CD4-positive, alpha-beta memory T cell (primary cell): Measurements from ENCODE around the gene TMEM170B. TPM values are rescaled to one million over a fixed set of nuclear protein-coding genes. Genes with fewer than 3 reads are reported as not detected.
"Not testable (repeated sequence)": the region's sequence is repeated elsewhere in the genome, so short reads cannot be mapped to it uniquely, and the experiment has no call there.

ENCODE experiments used
- CTCF ChIA-PET: fragments of 350-600 bp; sonication (Branson Sonifier 250); formaldehyde crosslinking; loops from one replicate; lab custom pipeline; 2021; ENCODE audit warnings: inconsistent platforms; ENCODE audit not compliant: partially characterized antibody; lab: Charles Lee
- POLR2A ChIA-PET: fragments of 350-600 bp; sonication (Branson Sonifier 250); formaldehyde crosslinking; loops from one replicate; lab custom pipeline; 2021; ENCODE audit not compliant: partially characterized antibody; lab: Charles Lee
- DNase-seq, 5 donors: peaks; one replicate each; pipeline versions ENCODE4 v3.0.0 to v3.0.0-alpha.2; 2020 to 2022; ENCODE audit warnings: mixed read lengths in 1 of 5
- H3K27ac ChIP-seq: one replicate; pipeline ENCODE4 v1.7.0; 2013; ENCODE audit warnings: low read depth, low read length
- H3K27me3 ChIP-seq: 2 replicates; pipeline ENCODE4 v1.7.0; 2013; ENCODE audit warnings: mild to moderate bottlenecking, low read length, moderate library complexity; ENCODE audit not compliant: insufficient read depth
- H3K36me3 ChIP-seq: 2 replicates; pipeline ENCODE4 v1.7.0; 2013; ENCODE audit warnings: mild to moderate bottlenecking, low read length, moderate library complexity; ENCODE audit not compliant: insufficient read depth
- H3K4me1 ChIP-seq: 2 replicates; pipeline ENCODE4 v1.7.0; 2013; ENCODE audit warnings: mild to moderate bottlenecking, low read length, moderate library complexity; ENCODE audit not compliant: insufficient read depth
- H3K4me3 ChIP-seq, 2 donors: one replicate each; pipeline ENCODE4 v1.7.0; 2013; ENCODE audit warnings: low read length in 2 of 2, mild to moderate bottlenecking in 1 of 2
- H3K9me3 ChIP-seq, 2 donors: one replicate each; pipeline ENCODE4 v1.7.0; 2013; ENCODE audit warnings: low read length in 2 of 2, control low read depth in 1 of 2; ENCODE audit not compliant: control insufficient read depth in 1 of 2
- H3K27ac Mint-ChIP-seq, 7 donors: one replicate each; pipeline ENCODE4 v1.8.0; 2020 to 2021; ENCODE audit warnings: mixed read lengths in 7 of 7, mild to moderate bottlenecking in 6 of 7, inconsistent platforms in 3 of 7, moderate library complexity in 3 of 7
- H3K27me3 Mint-ChIP-seq, 2 donors: one replicate each; pipeline ENCODE4 v1.8.0; 2020 to 2021; ENCODE audit warnings: mixed read lengths in 2 of 2
- H3K36me3 Mint-ChIP-seq, 2 donors: one replicate each; pipeline ENCODE4 v1.8.0; 2020 to 2021; ENCODE audit warnings: mixed read lengths in 2 of 2, inconsistent platforms in 1 of 2, mild to moderate bottlenecking in 1 of 2
- H3K4me1 Mint-ChIP-seq, 4 donors: one replicate each; pipeline ENCODE4 v1.8.0; 2020 to 2021; ENCODE audit warnings: mixed read lengths in 4 of 4, mild to moderate bottlenecking in 1 of 4
- H3K4me3 Mint-ChIP-seq, 8 donors: one replicate each; pipeline ENCODE4 v1.8.0; 2020 to 2021; ENCODE audit warnings: mixed read lengths in 8 of 8, mild to moderate bottlenecking in 7 of 8, moderate library complexity in 6 of 8, inconsistent platforms in 3 of 8
- H3K9me3 Mint-ChIP-seq, 8 donors: one replicate each; pipeline ENCODE4 v1.8.0; 2020 to 2021; ENCODE audit warnings: mixed read lengths in 8 of 8, mild to moderate bottlenecking in 5 of 8, inconsistent platforms in 3 of 8, moderate library complexity in 1 of 8
- intact Hi-C: fragments of 100-400 bp; cut with micrococcal nuclease; formaldehyde crosslinking; loops from one replicate; pipeline ENCODE4 v1.15.1; 2023
- polyA plus RNA-seq, 2 donors: library from polyadenylated mRNA; unstranded; fragments of 300-500 nt; fragmentation: Illumina TruSeq; gene quantifications; one replicate each; pipeline ENCODE4 v1.2.3, GENCODE V29; 2021
- total RNA-seq, 2 experiments: library from RNA; stranded (reverse); gene quantifications; one replicate each; pipeline ENCODE4 v1.2.3, GENCODE V29; 2021

TMEM170B gene
- total and polyA plus RNA-seq, 4 experiments from 2014 or later, result 0.08 to 2.1 (median 1.2) TPM

DNA sequence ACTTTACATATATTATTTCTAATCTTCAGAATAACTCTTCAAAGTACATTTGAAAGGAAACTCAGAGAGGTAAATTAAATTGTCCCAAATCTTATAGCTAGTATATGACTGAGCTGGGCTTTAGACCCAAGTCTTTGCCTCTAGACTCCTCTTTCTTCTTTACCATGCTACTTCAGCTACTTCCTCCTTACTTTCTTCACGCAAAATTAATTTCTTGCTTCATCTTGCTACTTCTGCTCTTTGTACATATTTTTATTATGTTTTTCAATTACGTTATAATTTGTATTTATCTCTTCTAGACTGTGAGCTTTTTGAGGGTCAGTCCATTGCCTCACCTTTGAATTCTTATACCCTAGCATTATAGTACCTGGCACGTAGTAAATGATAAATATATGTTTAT, 5.3 kb downstream of the TMEM170B start:
- CTCF ChIA-PET, result no interaction called here
- H3K9me3 ChIP-seq, result no peaks in the 10 kb centered on the region
- Mint-ChIP-seq H3K4me3 (no peak overlapping the region), H3K9me3 (peaks cover 0 to 2% (median 0%) of the 10 kb centered on the region in 8 donors), H3K36me3 (no peaks in the 10 kb centered on the region), H3K27ac (no peak overlapping the region), H3K4me1 (peaks cover 4 to 14% (median 6%) of the 10 kb centered on the region in 4 donors), H3K27me3 (peaks cover 2% of the 10 kb centered on the region in 2 donors)
- H3K36me3 ChIP-seq, result no peaks in the 10 kb centered on the region
- no peak for DNase-seq
- H3K4me1 ChIP-seq, result peaks cover 5% of the 10 kb centered on the region
- no peaks in the 10 kb centered on the region for H3K27me3 ChIP-seq
- POLR2A ChIA-PET, result no interaction called here
- H3K4me3 ChIP-seq, result no peak overlapping the region
- no peak overlapping the region for H3K27ac ChIP-seq
- intact Hi-C loops, result no loop called here

DNA sequence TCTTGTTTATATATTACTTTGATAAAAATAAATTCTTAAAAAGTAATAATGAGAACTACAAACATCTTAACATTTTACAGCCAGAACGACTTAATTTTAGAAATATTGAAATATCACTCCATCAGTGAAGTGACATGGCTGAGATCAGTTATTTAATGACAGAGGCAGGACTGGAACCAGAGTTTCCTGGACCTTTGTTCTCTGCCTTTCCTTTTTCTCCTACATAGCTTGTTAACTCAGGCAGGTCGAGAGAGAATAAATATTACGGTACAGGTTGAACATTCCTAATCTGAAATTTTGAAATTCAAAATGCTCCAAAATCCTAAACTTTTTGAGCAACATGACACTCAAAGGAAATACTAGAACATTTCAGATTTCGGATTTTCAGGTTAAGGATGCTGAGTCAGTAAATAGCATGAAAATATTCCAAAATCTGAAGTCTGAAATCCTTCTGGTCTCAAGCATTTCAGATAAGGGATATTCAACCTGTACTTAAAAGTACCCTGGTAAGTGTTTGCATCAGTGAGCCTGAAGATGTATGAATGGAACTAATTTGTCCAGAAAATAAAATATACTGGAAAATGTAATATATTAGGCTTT, 6.5 kb downstream of the TMEM170B start:
- H3K27ac ChIP-seq, result no peak overlapping the region
- Mint-ChIP-seq H3K9me3 (peaks cover 0 to 2% (median 0%) of the 10 kb centered on the region in 8 donors), H3K36me3 (no peaks in the 10 kb centered on the region), H3K4me3 (no peak overlapping the region), H3K27ac (no peak overlapping the region), H3K4me1 (peaks cover under 1 to 8% (median 2%) of the 10 kb centered on the region in 4 donors), H3K27me3 (peaks cover 2% of the 10 kb centered on the region in 2 donors)
- POLR2A ChIA-PET, result no interaction called here
- no peaks in the 10 kb centered on the region for H3K9me3 ChIP-seq
- H3K4me3 ChIP-seq, result no peak overlapping the region
- intact Hi-C loops, result no loop called here
- no peak for DNase-seq
- no peaks in the 10 kb centered on the region for H3K27me3 ChIP-seq
- no peaks in the 10 kb centered on the region for H3K36me3 ChIP-seq
- CTCF ChIA-PET, result no interaction called here
- peaks cover under 1% of the 10 kb centered on the region for H3K4me1 ChIP-seq

DNA sequence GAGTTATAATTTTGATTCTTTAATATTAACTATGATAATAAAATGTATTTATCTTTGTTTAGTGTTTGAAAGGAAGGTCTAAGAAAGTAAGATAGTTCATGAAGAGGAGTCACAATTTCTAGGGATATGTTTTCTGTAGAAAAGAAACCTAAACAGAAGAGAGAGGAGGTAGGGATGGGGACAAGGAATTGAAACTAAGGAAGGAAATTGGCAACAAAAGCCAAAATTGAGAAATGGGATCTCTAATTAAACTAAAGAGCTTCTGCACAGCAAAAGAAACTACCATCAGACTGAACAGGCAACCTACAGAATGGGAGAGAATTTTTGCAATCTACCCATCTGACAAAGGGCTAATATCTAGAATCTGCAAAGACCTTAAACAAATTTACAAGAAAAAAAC, 10.3 kb downstream of the TMEM170B start:
- DNase-seq, H3K4me1 ChIP-seq, H3K4me3 Mint-ChIP-seq, H3K27me3 Mint-ChIP-seq, H3K27ac ChIP-seq, H3K9me3 Mint-ChIP-seq, H3K4me1 Mint-ChIP-seq, H3K9me3 ChIP-seq, intact Hi-C loops, CTCF ChIA-PET, H3K27me3 ChIP-seq, H3K36me3 Mint-ChIP-seq, H3K36me3 ChIP-seq, POLR2A ChIA-PET, H3K4me3 ChIP-seq: not testable (repeated sequence)
- peak overlapping the region in 1 of 7 donors; percentile 23 for H3K27ac Mint-ChIP-seq

DNA sequence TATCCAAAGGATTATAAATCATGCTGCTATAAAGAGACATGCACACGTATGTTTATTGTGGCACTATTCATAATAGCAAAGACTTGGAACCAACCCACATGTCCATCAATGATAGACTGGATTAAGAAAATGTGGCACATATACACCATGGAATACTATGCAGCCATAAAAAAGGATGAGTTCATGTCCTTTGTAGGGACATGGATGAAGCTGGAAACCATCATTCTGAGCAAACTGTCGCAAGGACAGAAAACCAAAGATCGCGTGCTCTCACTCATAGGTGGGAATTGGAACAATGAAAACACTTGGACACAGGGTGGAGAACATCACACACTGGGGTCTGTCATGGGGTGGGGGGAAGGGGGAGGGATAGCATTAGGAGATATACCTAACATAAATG, 11.0 kb downstream of the TMEM170B start:
- H3K9me3 Mint-ChIP-seq, intact Hi-C loops, DNase-seq, H3K4me3 Mint-ChIP-seq, POLR2A ChIA-PET, CTCF ChIA-PET, H3K27me3 ChIP-seq, H3K9me3 ChIP-seq, H3K4me3 ChIP-seq, H3K27ac ChIP-seq, H3K27me3 Mint-ChIP-seq, H3K4me1 ChIP-seq, H3K4me1 Mint-ChIP-seq, H3K36me3 ChIP-seq, H3K27ac Mint-ChIP-seq, H3K36me3 Mint-ChIP-seq: not testable (repeated sequence)

DNA sequence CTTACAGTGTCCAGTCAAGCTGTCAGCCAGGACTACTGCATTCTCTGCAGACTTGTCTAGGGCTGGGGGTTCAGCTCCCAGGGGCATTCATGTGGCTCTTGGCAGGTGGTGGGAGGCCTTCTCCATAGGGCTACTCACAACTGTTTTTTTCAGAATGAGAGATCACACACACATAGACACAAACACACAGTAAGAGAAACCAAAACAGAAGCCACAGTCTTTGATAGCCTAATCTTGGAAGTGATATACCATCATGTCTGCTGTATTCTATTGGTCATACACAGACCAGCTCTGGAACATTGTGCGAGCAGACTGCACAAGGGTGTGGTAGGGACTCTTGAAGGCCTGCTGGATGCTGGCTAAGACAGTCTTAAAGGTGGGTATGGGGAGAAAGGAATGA, 13.5 kb downstream of the TMEM170B start:
- peak overlapping the region in 1 of 7 donors; percentile 50 for H3K27ac Mint-ChIP-seq
- no peaks in the 10 kb centered on the region for H3K36me3 ChIP-seq
- peaks cover 0 to 2% (median 0%) of the 10 kb centered on the region in 8 donors for H3K9me3 Mint-ChIP-seq
- no peak overlapping the region for H3K4me3 ChIP-seq
- no peaks in the 10 kb centered on the region for H3K4me1 Mint-ChIP-seq
- no peaks in the 10 kb centered on the region for H3K9me3 ChIP-seq
- ChIA-PET CTCF (no interaction called here), POLR2A (no interaction called here)
- no peaks in the 10 kb centered on the region for H3K36me3 Mint-ChIP-seq
- H3K27ac ChIP-seq, result no peak overlapping the region
- no peaks in the 10 kb centered on the region for H3K27me3 ChIP-seq
- no peaks in the 10 kb centered on the region for H3K4me1 ChIP-seq
- intact Hi-C loops, result no loop called here
- H3K27me3 Mint-ChIP-seq, result no peaks in the 10 kb centered on the region
- DNase-seq, result no peak
- H3K4me3 Mint-ChIP-seq, result no peak overlapping the region

DNA sequence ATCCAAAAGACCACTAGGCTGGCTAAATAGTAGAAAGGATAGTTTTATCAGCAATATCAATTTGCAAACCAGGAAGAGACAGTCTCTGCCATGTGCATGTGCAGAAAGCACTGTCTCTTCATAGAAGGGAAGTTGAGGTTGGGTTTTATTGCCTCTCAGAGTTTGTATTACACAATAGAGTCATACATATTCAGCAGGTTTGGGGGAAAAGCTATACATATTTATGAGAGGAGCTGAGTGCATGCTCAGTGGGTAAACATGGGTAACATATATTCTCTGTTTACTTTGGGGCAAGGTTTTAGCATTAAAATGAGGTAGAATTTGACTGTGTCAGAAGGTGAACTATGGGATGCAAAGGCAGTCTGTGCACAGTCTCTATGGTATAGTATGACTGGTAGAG, 14.9 kb downstream of the TMEM170B start:
- H3K4me1 Mint-ChIP-seq, result no peaks in the 10 kb centered on the region
- intact Hi-C loops, result no loop called here
- Histone ChIP-seq H3K27me3 (no peaks in the 10 kb centered on the region), H3K4me1 (no peaks in the 10 kb centered on the region), H3K9me3 (no peaks in the 10 kb centered on the region), H3K36me3 (no peaks in the 10 kb centered on the region), H3K27ac (no peak overlapping the region), H3K4me3 (no peak overlapping the region)
- no peaks in the 10 kb centered on the region for H3K36me3 Mint-ChIP-seq
- H3K27ac Mint-ChIP-seq, result no peak overlapping the region
- H3K27me3 Mint-ChIP-seq, result no peaks in the 10 kb centered on the region
- DNase-seq, result no peak
- ChIA-PET CTCF (interaction anchor here (1.2 kb wide), 1 partner anchor 18 kb away, joined by 3 read pairs; no protein-coding TSS in a partner anchor), POLR2A (no interaction called here)
- peaks cover 0 to 5% (median 0%) of the 10 kb centered on the region in 8 donors for H3K9me3 Mint-ChIP-seq
- H3K4me3 Mint-ChIP-seq, result no peak overlapping the region

DNA sequence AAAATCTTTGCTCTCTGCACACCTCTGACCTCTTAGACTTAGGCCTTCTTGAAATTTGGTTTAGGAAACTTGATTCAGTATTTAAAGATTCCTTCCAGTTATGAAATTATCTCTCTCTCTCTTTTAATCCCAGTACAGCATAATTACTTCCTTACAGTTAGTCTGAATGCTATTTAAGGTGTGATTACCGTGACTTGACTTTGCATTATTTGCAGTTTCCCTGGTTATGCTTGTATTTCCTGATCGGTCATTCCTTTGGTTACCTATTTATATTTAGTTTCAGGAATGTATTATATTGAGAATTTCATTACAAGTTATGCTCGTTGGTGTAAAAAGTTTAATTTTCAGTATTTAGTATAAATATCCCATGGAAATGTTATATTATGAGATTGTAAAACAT, 16.3 kb downstream of the TMEM170B start:
- Histone ChIP-seq H3K4me3 (no peak overlapping the region), H3K36me3 (no peaks in the 10 kb centered on the region), H3K27me3 (no peaks in the 10 kb centered on the region), H3K9me3 (no peaks in the 10 kb centered on the region), H3K27ac (no peak overlapping the region), H3K4me1 (no peaks in the 10 kb centered on the region)
- H3K4me1 Mint-ChIP-seq, result no peaks in the 10 kb centered on the region
- H3K27me3 Mint-ChIP-seq, result no peaks in the 10 kb centered on the region
- DNase-seq, result no peak
- H3K27ac Mint-ChIP-seq, result no peak overlapping the region
- no peak overlapping the region for H3K4me3 Mint-ChIP-seq
- POLR2A ChIA-PET, result no interaction called here
- intact Hi-C loops, result no loop called here
- CTCF ChIA-PET, result no interaction called here
- H3K36me3 Mint-ChIP-seq, result no peaks in the 10 kb centered on the region
- peaks cover 0 to 3% (median 0%) of the 10 kb centered on the region in 8 donors for H3K9me3 Mint-ChIP-seq
